SH-SY5Y (cell line): Measurements from ENCODE around the gene PDE4C.

ENCODE experiments used
- GATA2 ChIP-seq: IDR thresholded peaks from 2 replicates; pipeline ENCODE4 v1.6.1; 2011; ENCODE audit warnings: mild to moderate bottlenecking, low read depth, low read length
- GATA3 ChIP-seq: IDR thresholded peaks from 2 replicates; pipeline ENCODE4 v1.6.1; 2011; ENCODE audit warnings: low read depth, mild to moderate bottlenecking, low read length, moderate library complexity

DNA sequence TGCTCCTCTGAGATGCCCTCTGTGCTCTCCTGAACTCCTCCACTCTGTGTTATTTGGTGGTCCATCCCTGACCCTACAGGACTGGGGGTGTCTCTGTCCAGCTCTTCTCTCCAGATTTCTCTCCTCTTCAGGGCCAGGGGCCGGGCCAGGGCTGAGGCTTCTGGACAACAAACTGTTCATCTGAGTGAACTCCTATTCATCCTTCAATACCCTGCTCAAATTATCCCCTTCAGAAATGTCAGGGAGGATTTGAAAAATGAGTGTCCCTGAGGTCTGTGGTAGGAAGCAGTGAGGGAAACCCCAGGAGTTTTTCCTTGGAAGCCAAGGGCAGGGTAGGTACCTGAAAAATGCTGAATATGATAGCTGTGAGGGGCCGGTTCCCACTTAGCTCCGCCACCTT is 7.6 kb downstream of the PDE4C start:
- TF ChIP-seq GATA3 (no peak), GATA2 (no peak)
